ENCODE results near the gene CELSR1. TPM values are rescaled to one million over a fixed set of nuclear protein-coding genes. Genes with fewer than 3 reads are reported as not detected.

Gene CELSR1, protein sequence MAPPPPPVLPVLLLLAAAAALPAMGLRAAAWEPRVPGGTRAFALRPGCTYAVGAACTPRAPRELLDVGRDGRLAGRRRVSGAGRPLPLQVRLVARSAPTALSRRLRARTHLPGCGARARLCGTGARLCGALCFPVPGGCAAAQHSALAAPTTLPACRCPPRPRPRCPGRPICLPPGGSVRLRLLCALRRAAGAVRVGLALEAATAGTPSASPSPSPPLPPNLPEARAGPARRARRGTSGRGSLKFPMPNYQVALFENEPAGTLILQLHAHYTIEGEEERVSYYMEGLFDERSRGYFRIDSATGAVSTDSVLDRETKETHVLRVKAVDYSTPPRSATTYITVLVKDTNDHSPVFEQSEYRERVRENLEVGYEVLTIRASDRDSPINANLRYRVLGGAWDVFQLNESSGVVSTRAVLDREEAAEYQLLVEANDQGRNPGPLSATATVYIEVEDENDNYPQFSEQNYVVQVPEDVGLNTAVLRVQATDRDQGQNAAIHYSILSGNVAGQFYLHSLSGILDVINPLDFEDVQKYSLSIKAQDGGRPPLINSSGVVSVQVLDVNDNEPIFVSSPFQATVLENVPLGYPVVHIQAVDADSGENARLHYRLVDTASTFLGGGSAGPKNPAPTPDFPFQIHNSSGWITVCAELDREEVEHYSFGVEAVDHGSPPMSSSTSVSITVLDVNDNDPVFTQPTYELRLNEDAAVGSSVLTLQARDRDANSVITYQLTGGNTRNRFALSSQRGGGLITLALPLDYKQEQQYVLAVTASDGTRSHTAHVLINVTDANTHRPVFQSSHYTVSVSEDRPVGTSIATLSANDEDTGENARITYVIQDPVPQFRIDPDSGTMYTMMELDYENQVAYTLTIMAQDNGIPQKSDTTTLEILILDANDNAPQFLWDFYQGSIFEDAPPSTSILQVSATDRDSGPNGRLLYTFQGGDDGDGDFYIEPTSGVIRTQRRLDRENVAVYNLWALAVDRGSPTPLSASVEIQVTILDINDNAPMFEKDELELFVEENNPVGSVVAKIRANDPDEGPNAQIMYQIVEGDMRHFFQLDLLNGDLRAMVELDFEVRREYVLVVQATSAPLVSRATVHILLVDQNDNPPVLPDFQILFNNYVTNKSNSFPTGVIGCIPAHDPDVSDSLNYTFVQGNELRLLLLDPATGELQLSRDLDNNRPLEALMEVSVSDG (N-terminal part only)
- total RNA-seq: 1 to 10 TPM in 8 of 9 donors, under 1 TPM in 1; 0.11 to 4.3 (median 2.3) TPM
- 1 to 10 TPM in 2 of 3 donors, under 1 TPM in 1; 0.71 to 3.1 (median 1.6) TPM for polyA plus RNA-seq
- long read RNA-seq, donor 1: 0 reads
- long read RNA-seq, donor 2: 0 reads
- long read RNA-seq, donor 3: 0 reads
- long read RNA-seq, donor 4, partial matches to known transcripts: 0 of 1 reads
- long read RNA-seq, donor 4, other reads (novel, unspliced or antisense): 1 of 1 reads
- long read RNA-seq, donor 5, partial matches to known transcripts: 0 of 1 reads
- long read RNA-seq, donor 5, other reads (novel, unspliced or antisense): 1 of 1 reads
- long read RNA-seq, donor 6, partial matches to known transcripts: 0 of 1 reads
- long read RNA-seq, donor 6, other reads (novel, unspliced or antisense): 1 of 1 reads
- long read RNA-seq, donor 7: 0 reads
- long read RNA-seq, donor 8: 0 reads
- long read RNA-seq, donor 9: 0 reads
- long read RNA-seq, donor 10: 0 reads

DNA sequence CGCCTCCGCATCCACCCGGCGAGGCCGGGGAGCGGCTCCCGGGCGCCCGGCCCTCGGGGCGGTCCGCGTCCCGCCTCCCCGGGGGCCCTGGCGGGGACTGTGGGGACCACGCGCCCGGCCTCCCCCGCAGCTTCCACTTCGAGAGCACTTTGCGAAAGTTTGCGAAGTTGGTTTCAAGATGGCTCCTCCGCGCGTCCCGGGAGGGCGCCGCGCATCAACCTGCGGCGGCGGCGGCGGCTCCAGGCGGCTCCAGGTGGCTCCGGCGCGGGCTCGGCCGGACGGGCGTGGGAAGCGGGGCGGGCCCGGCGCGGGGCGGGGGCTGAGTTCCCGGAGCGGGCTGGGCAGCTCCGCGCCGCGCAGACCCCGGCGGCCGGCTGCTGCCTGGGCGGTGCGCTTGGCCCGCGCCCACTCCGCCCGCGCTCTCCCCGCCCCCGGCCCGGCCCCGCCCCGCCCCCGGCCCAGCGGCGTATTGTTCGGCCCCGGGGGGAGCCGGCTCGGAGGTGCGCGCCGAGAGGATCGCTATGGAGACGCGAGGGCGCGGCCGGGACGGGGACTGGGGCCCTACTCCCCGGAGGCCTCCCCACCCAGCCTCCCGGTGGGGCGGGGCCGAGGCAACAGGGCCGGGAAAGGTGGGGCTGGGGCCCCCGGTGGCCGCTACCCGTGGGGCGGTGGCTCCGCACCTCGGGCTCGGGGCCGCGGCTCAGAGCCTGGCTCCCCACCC lies at the start of gene CELSR1:
TSS of gene CELSR1 (minus strand) at position 396 of the 721 bp plus-strand sequence. CDS start 450 bp downstream, outside the sequence.
- DNase-seq: no peak
- Histone ChIP-seq H3K4me3 (peak within 1 kb of the TSS in 2 of 4 donors; percentile 22 to 46), H3K36me3 (replicated peaks in 1 of 2) (no peaks in the 10 kb centered on the region), H3K27me3 (peaks cover 41% of the 10 kb centered on the region), H3K4me1 (replicated peaks in 1 of 2) (peaks cover 0 to 7% of the 10 kb centered on the region in 2 donors), H3K9me3 (replicated peaks in 1 of 3) (no peaks in the 10 kb centered on the region), H3K27ac (no peak within 1 kb of the TSS)
- 0 to 1% (median 0%) methylated on average over 2 to 101 of the region's 101 CpGs for WGBS, 4 donors
- intact Hi-C loops (cut with DNase I): loop anchor here (5.0 to 10.0 kb wide), 2 partner anchors 170 to 553 kb away; no protein-coding TSS in a partner anchor
- TF ChIP-seq, protein P1, sequence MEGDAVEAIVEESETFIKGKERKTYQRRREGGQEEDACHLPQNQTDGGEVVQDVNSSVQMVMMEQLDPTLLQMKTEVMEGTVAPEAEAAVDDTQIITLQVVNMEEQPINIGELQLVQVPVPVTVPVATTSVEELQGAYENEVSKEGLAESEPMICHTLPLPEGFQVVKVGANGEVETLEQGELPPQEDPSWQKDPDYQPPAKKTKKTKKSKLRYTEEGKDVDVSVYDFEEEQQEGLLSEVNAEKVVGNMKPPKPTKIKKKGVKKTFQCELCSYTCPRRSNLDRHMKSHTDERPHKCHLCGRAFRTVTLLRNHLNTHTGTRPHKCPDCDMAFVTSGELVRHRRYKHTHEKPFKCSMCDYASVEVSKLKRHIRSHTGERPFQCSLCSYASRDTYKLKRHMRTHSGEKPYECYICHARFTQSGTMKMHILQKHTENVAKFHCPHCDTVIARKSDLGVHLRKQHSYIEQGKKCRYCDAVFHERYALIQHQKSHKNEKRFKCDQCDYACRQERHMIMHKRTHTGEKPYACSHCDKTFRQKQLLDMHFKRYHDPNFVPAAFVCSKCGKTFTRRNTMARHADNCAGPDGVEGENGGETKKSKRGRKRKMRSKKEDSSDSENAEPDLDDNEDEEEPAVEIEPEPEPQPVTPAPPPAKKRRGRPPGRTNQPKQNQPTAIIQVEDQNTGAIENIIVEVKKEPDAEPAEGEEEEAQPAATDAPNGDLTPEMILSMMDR (IDR thresholded peaks at IDR 0.05): no peak
- no peak for TF ChIP-seq POLR2A (IDR thresholded peaks at IDR 0.05)

DNA sequence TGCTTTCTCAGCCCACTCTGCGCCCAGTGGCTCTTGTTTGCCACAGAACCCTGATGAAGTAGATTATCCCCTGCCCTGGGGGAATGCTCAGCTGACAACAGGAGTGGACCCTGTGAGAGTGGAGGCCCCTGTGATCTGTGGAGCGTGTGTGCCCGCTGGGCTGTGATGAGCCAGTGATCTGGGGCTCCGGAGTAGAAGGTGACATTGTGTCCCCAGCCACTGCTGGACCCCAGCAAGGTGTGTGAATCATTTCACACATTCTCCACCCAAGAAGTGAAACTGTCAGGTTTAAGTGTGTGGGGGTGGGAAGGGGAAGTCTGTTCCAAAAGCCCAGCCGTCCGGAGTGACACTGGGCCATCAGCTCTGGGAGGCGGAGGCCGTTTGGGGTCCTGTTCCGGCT lies 49.6 kb upstream of the CELSR1 start:
- WGBS, 4 donors: 83 to 100% (median 90%) methylated on average over 3 to 9 of the region's 9 CpGs
- no peaks in the 10 kb centered on the region for H3K36me3 ChIP-seq (replicated peaks in 1 of 2)
- H3K4me1 ChIP-seq (replicated peaks in 1 of 2): peaks cover 0 to 11% of the 10 kb centered on the region in 2 donors
- no peaks in the 10 kb centered on the region for H3K27me3 ChIP-seq
- intact Hi-C loops (cut with DNase I): no loop called here
- peak overlapping the region in 1 of 5 donors; percentile 10 for H3K27ac ChIP-seq
- TF ChIP-seq, protein P1 (IDR thresholded peaks at IDR 0.05): no peak
- TF ChIP-seq POLR2A (IDR thresholded peaks at IDR 0.05): no peak
- DNase-seq: no peak
- no peaks in the 10 kb centered on the region for H3K9me3 ChIP-seq (replicated peaks in 1 of 3)
- H3K4me3 ChIP-seq: no peak overlapping the region

DNA sequence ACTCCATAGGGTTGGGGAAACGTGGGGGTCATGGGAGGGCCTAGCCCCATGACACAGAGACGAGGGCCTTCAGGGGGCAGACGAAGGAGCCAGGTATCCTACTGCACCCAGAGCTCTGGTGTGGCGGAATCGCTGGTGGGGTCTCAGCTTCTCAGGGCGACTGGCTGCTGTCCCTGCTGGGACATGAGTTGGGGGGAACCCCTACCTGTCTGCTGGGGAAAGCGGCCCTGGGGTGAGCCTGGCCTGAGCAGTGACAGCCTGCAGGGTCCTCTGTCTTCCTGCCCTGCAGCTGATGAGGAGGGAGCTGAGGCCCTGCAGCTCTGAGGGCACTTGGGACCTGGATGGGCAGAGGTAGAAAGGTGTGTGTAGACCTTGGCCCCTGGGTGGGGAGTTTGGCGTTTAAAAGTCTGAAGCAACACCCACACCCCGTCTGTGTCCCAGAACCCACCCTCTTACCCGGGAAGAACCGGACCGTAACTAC lies 49.2 kb upstream of the CELSR1 start:
- no peaks in the 10 kb centered on the region for H3K27me3 ChIP-seq
- intact Hi-C loops (cut with DNase I): no loop called here
- H3K9me3 ChIP-seq (replicated peaks in 1 of 3): no peaks in the 10 kb centered on the region
- H3K4me3 ChIP-seq: no peak overlapping the region
- H3K36me3 ChIP-seq (replicated peaks in 1 of 2): no peaks in the 10 kb centered on the region
- no peak for DNase-seq
- 89 to 97% (median 94%) methylated on average over 5 to 12 of the region's 12 CpGs for WGBS, 4 donors
- peaks cover 0 to 9% of the 10 kb centered on the region in 2 donors for H3K4me1 ChIP-seq (replicated peaks in 1 of 2)
- TF ChIP-seq POLR2A (IDR thresholded peaks at IDR 0.05): no peak
- TF ChIP-seq, protein P1 (IDR thresholded peaks at IDR 0.05): no peak
- no peak overlapping the region for H3K27ac ChIP-seq

All from adrenal gland (tissue), 19 donors.